ENCODE measurements around the gene RHOD. TPM values are rescaled to one million over a fixed set of nuclear protein-coding genes. Genes with fewer than 3 reads are reported as not detected.

RHOD gene
- total and polyA plus RNA-seq, 12 donors = 21.9 to 103 (median 35.2) TPM

GRCh38 chr11:67027483-67027930 is 29.1 kb upstream of the RHOD start:
- Histone ChIP-seq H3K4me1 (peaks cover 5 to 19% (median 8%) of the 10 kb centered on the region in 9 donors), H3K27ac (no peak overlapping the region), H3K9me3 (no peaks in the 10 kb centered on the region), H3K36me3 (no peaks in the 10 kb centered on the region), H3K27me3 (peaks cover 0 to 47% (median 28%) of the 10 kb centered on the region in 7 donors), H3K4me3 (no peak overlapping the region)
- intact Hi-C loops (cut with DNase I) = no loop called here
- DNase-seq (no peak), ATAC-seq (no peak)
- WGBS, 2 donors = 81 to 83% methylated on average over 12 of the region's 12 CpGs
- no peak for TF ChIP-seq CTCF (IDR thresholded peaks at IDR 0.05)

DNA sequence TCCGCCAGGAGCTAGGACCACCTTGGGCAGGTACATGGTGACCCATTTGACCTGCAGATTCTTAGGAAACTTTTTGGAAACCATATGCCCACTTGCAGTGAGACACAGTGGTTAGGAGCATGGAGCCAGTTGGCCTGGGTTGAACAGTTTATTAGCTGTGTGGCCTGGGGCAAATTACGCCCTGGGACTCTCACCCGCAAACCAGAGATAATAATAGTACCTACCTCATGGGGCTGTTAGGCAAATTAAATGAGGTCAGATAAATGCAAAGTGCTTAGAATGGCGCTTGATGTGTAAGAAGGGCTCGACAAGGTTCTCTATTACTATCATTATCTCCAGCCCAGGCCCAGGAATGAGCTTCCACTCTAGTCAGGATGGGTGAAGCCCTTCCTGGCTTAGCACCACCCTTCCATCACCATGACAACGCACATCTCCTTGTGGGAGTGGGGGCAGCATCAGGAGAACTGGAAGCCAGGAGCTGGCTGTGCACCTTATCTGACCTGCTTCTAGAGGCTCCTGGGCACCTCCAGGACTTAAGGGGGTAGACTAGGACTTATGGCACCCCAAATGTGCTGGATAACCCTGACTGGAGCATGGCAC is 28.6 kb upstream of the RHOD start:
- no peaks in the 10 kb centered on the region for H3K9me3 ChIP-seq
- ATAC-seq = no peak
- no peak overlapping the region for H3K4me3 ChIP-seq
- no peak overlapping the region for H3K27ac ChIP-seq
- no peak for DNase-seq
- no peaks in the 10 kb centered on the region for H3K36me3 ChIP-seq
- peaks cover 3 to 18% (median 4%) of the 10 kb centered on the region in 9 donors for H3K4me1 ChIP-seq
- 87 to 90% methylated on average over 6 of the region's 6 CpGs for whole genome bisulfite sequencing, 2 donors
- intact Hi-C loops (cut with DNase I) = no loop called here
- TF ChIP-seq CTCF (IDR thresholded peaks at IDR 0.05) = no peak
- H3K27me3 ChIP-seq = peaks cover 0 to 42% (median 24%) of the 10 kb centered on the region in 7 donors

GRCh38 chr11:67029146-67029545 is 27.5 kb upstream of the RHOD start:
- Histone ChIP-seq H3K27ac (no peak overlapping the region), H3K27me3 (peaks cover 0 to 32% (median 15%) of the 10 kb centered on the region in 7 donors), H3K4me1 (peaks cover 0 to 17% (median 0%) of the 10 kb centered on the region in 9 donors), H3K36me3 (no peaks in the 10 kb centered on the region), H3K9me3 (no peaks in the 10 kb centered on the region), H3K4me3 (no peak overlapping the region)
- ATAC-seq = no peak
- DNase-seq = no peak
- intact Hi-C loops (cut with DNase I) = no loop called here
- 75 to 78% methylated on average over 6 of the region's 6 CpGs for WGBS, 2 donors
- no peak for TF ChIP-seq CTCF (IDR thresholded peaks at IDR 0.05)

GRCh38 chr11:67030976-67031375 is 25.7 kb upstream of the RHOD start:
- H3K36me3 ChIP-seq = no peaks in the 10 kb centered on the region
- no peak overlapping the region for H3K4me3 ChIP-seq
- no peaks in the 10 kb centered on the region for H3K9me3 ChIP-seq
- H3K4me1 ChIP-seq = peaks cover 0 to 17% (median 0%) of the 10 kb centered on the region in 9 donors
- ATAC-seq (no peak), DNase-seq (no peak)
- TF ChIP-seq CTCF (IDR thresholded peaks at IDR 0.05) = no peak
- peaks cover 0 to 14% (median 4%) of the 10 kb centered on the region in 7 donors for H3K27me3 ChIP-seq
- H3K27ac ChIP-seq = no peak overlapping the region
- intact Hi-C loops (cut with DNase I) = no loop called here
- 75 to 77% methylated on average over 9 of the region's 9 CpGs for WGBS, 2 donors

Data from heart right ventricle (tissue), 16 donors.